Cardiac muscle cell (in vitro differentiated cells and primary cell): ENCODE data around the gene DMPK. TPM values are rescaled to one million over a fixed set of nuclear protein-coding genes. Genes with fewer than 3 reads are reported as not detected.

Experiments
- DNase-seq, 2 donors: peaks; one replicate each; pipeline versions ENCODE4 v3.0.0 to v3.0.0-alpha.2; 2010 to 2017; ENCODE audit warnings: low read depth in 1 of 2, low spot score in 1 of 2
- H3K27ac ChIP-seq: fragments of 200-600 bp; sonication (generic); 2 replicates; pipeline ENCODE4 v1.5.1; 2016
- H3K27me3 ChIP-seq: fragments of 200-600 bp; sonication (generic); 2 replicates; pipeline ENCODE4 v1.6.0; 2016; ENCODE audit warnings: control low read depth
- H3K36me3 ChIP-seq: fragments of 200-600 bp; sonication (generic); 2 replicates; pipeline ENCODE4 v1.5.1; 2016; ENCODE audit warnings: control low read depth
- H3K4me1 ChIP-seq: fragments of 200-600 bp; sonication (generic); 2 replicates; pipeline ENCODE4 v1.8.1; 2017; ENCODE audit warnings: low read depth, mild to moderate bottlenecking, mixed run types
- H3K4me3 ChIP-seq: fragments of 200-600 bp; sonication (generic); 2 replicates; pipeline ENCODE4 v1.5.1; 2016; ENCODE audit warnings: mild to moderate bottlenecking
- H3K9me3 ChIP-seq: fragments of 200-600 bp; sonication (generic); 2 replicates; pipeline ENCODE4 v1.5.1; 2017; ENCODE audit warnings: low read depth, mild to moderate bottlenecking, control low read depth
- polyA plus RNA-seq: library from polyadenylated mRNA; unstranded; fragments of >200 nt; fragmentation: Nextera tagmentation; extraction: Ambion mirVana; gene quantifications from 2 replicates; pipeline ENCODE4 v1.2.1, GENCODE V29; 2016
- total RNA-seq: library from RNA; depleted of rRNA; stranded (reverse); fragments of >200 nt; gene quantifications from 2 replicates; pipeline ENCODE4 v1.2.3, GENCODE V29; 2016
- TF ChIP-seq, protein P1 (sequence below): IDR thresholded peaks from 2 replicates; pipeline ENCODE4 v1.5.1; 2012; ENCODE audit warnings: low read depth, mild to moderate bottlenecking, low read length

DMPK gene
- total and polyA plus RNA-seq, 2 experiments from 2014 or later, result 98.7 to 142 TPM

DNA sequence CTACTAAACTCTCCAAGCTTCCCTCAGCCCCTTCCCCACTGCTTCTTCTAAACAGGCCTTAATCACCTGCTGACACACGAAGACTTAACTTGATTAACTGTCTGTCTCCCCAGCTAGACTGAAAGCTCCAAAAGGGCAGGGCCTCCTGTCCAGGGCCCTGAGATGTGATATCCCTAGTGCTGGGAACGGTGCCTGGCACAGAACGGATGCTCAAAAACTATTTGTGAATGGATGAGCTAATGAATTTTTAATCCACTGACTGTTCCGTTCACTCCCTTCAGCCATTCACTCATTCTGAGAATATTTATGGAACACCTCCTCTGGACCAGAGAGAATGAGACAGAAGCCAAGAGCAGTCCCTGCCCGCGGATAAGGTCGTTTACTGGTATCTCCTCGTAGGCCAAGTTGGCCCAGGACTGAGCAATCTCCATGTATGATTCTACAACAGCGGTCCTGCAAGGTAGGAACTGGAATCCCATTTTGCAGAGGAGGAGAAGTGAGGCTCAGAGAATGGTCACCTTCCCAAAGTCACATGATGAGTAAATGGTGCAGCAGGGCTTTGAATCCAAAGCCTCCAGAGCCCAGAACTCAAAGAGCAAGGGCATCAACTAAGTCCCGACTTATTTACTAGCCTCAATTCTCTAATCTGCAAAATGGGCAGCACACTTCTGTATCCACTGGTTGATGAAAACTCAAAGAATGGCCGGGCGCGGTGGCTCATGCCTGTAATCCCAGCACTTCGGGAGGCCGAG lies 6.9 kb upstream of the DMPK start:
- H3K9me3 ChIP-seq, result no peaks in the 10 kb centered on the region
- no peaks in the 10 kb centered on the region for H3K27me3 ChIP-seq
- TF ChIP-seq, protein P1, sequence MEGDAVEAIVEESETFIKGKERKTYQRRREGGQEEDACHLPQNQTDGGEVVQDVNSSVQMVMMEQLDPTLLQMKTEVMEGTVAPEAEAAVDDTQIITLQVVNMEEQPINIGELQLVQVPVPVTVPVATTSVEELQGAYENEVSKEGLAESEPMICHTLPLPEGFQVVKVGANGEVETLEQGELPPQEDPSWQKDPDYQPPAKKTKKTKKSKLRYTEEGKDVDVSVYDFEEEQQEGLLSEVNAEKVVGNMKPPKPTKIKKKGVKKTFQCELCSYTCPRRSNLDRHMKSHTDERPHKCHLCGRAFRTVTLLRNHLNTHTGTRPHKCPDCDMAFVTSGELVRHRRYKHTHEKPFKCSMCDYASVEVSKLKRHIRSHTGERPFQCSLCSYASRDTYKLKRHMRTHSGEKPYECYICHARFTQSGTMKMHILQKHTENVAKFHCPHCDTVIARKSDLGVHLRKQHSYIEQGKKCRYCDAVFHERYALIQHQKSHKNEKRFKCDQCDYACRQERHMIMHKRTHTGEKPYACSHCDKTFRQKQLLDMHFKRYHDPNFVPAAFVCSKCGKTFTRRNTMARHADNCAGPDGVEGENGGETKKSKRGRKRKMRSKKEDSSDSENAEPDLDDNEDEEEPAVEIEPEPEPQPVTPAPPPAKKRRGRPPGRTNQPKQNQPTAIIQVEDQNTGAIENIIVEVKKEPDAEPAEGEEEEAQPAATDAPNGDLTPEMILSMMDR, result no peak
- no peak for DNase-seq
- peaks cover 26% of the 10 kb centered on the region for H3K36me3 ChIP-seq
- peaks cover 15% of the 10 kb centered on the region for H3K4me1 ChIP-seq
- H3K27ac ChIP-seq, result no peak overlapping the region
- no peak overlapping the region for H3K4me3 ChIP-seq

DNA sequence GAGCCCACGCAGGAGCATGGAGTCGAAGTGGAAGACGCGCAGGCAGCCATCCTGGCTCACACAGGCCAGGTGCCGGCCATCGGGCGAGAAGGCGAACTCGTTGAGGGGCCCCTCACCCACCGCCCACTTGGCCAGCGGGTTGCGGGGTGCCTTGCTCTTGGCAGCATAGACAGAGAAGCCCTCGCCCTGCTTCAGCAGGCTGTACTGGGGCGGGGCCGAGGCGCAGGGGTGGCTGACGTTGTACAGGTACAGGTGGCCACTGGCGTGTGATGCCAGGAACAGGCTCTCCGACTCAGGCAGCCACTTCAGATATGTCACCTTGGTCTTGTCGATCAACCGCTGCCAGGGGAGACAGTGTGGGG lies 4.2 kb upstream of the DMPK start:
- Histone ChIP-seq H3K4me1 (peaks cover 34% of the 10 kb centered on the region), H3K9me3 (no peaks in the 10 kb centered on the region), H3K27me3 (no peaks in the 10 kb centered on the region), H3K36me3 (peaks cover 26% of the 10 kb centered on the region), H3K4me3 (no peak overlapping the region), H3K27ac (no peak overlapping the region)
- no peak for DNase-seq
- TF ChIP-seq, protein P1, result no peak

DNA sequence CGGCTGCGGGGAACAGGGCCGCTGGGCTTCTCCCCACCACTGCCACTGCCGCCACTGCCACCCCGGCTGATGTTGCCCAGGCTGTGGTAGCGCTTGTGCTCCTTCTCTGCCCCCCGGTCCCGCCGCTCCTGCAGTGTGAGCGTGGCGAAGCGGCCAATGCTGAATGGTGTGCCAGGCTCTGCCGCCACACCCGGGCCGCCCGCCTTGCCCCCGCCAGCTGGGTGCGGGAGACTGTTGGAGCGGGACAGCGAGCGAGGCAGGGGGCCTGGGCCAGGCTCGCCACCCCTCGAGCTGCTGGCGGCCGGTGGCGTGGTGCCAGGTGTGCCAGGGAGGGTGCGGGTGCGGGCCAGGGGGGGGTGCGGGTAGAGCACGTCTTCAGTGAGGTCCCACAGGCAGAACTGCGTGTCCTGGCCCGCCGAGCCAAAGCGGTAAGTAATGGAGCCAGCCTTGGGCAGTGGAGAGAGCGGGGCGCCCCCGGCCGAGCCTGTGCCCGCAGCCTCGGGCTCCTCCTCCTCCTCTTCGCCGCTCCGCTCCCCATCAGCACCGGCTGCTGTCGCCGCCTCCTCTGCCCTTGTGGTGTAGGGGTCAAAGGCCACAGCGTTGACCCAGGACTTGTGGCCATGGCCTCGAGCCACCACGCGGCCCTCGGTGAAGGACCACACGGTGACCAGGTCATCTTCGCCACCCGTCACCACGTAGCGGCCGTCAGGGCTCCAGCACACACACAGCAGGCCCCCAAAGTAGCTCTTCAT lies 3.7 kb upstream of the DMPK start:
- no peak for DNase-seq
- no peak overlapping the region for H3K4me3 ChIP-seq
- no peak overlapping the region for H3K27ac ChIP-seq
- no peaks in the 10 kb centered on the region for H3K9me3 ChIP-seq
- H3K4me1 ChIP-seq, result peaks cover 36% of the 10 kb centered on the region
- no peaks in the 10 kb centered on the region for H3K27me3 ChIP-seq
- TF ChIP-seq, protein P1, result no peak
- peaks cover 26% of the 10 kb centered on the region for H3K36me3 ChIP-seq

- H3K4me1 ChIP-seq, result peaks cover 43% of the 10 kb centered on the region
- H3K4me3 ChIP-seq, result no peak overlapping the region
- H3K27me3 ChIP-seq, result no peaks in the 10 kb centered on the region
- H3K36me3 ChIP-seq, result peaks cover 26% of the 10 kb centered on the region
- no peaks in the 10 kb centered on the region for H3K9me3 ChIP-seq
- peak overlapping the region; percentile 97 for H3K27ac ChIP-seq
- no peak for DNase-seq
- TF ChIP-seq, protein P1, result no peak
Measured at GRCh38 chr19:45785097-45785496, 2.8 kb upstream of the DMPK start.

- no peak overlapping the region for H3K4me3 ChIP-seq
- H3K27ac ChIP-seq, result peak overlapping the region; percentile 97
- TF ChIP-seq, protein P1, result no peak
- H3K4me1 ChIP-seq, result peaks cover 43% of the 10 kb centered on the region
- no peaks in the 10 kb centered on the region for H3K27me3 ChIP-seq
- H3K36me3 ChIP-seq, result peaks cover 18% of the 10 kb centered on the region
- no peaks in the 10 kb centered on the region for H3K9me3 ChIP-seq
- DNase-seq, result no peak
Measured at GRCh38 chr19:45784096-45784495, 1.8 kb upstream of the DMPK start.
